HG03521 (cell line): ENCODE data around the gene SULT4A1.

Source experiments
- ATAC-seq: cut with Tn5 transposase; IDR thresholded peaks from one replicate; pipeline ENCODE4 v1.9.1; 2021; ENCODE audit warnings: mild to moderate bottlenecking, moderate library complexity; ENCODE audit not compliant: unreplicated experiment

The SULT4A1 gene

DNA sequence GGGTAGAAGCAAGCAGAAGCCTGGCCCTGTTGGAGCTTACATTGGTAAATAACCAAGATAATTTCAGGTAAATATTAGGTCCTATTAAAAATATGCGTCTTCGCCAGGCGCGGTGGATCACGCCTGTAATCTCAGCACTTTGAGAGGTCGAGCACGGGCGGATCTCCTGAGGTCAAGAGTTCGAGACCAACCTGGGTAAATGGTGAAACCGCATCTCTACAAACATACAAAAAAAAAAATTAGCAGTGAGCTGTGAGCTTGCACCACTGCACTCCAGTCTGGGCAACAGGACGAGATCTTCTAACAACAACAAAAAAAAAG is 529 bp upstream of the SULT4A1 start:
- no peak for ATAC-seq

DNA sequence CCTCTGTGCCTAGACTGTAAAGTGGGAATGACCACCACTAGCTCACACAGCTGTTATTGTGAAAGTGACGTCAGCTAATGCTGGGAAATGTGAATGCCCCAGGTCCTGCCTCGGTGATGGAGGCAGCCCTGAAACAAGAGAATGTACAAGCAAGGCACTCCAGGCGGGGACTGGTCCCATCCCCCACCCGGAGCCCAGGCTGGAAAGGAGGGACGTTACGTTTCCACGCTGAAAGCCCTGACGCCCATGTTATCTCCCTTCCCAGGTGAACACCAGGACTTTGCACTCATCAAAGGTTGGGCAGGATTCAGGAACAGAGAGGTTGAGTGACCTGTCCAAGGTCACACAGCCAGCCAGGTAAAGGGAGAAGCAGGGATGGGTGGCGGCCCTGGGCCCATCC is 784 bp downstream of the SULT4A1 start:
- no peak for ATAC-seq

DNA sequence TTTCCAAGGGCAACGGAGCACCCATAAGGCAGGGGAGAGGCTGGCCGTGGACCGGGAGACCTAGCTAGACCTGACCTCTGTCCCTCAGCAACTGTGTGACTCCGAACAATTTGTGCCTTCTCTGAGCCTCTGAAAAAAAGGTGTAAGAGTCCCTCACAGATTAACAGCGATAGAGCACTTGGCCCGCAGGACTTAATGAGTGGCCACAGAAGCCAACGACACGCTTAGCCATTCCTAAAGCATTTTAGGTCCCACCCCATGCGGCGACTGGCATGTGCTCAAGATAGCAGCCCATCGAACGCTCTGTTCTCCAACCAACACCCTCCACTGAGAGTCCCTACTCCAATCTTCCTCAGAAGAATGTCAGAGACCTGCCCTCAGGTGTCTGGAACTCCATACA is 1.5 kb downstream of the SULT4A1 start:
- no peak for ATAC-seq

DNA sequence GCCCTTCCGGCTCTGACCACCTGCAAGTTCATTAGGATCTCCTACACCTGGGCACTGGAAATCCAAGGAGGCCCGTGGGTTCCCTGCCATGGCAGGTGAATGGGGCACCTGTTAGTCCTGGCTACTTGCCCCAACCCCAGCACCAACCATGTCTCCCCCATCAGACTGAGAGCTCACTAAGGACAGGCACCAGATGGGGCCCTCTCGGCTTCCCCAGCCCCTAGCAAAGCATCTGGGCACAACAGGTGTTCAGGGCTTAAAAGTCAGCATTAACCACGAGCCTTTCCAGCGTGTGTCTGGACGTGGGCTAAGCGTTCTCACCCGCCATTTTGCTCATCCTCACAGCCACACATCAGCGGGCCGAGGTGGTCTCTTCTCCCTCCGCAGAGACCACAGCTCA is 2.2 kb downstream of the SULT4A1 start:
- ATAC-seq, result no peak

DNA sequence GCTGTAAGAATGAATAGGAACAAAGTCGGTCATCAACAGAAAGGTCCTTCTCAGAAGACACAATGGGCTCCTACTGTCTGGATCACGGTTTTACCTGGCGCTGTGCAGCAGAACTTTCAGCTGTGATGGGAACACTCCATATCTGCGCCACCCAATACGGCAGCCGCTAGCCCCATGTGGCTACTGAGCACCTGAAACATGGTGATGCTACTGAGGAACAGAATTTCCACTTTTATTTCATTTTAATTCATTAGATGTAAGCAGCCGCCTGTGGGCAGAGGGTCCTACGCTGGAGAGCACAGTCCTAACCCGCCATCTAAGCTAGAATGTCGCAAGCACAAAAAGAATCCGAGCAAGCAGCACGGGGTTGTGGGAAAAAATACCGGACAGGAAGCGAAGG is 2.7 kb downstream of the SULT4A1 start:
- no peak for ATAC-seq

DNA sequence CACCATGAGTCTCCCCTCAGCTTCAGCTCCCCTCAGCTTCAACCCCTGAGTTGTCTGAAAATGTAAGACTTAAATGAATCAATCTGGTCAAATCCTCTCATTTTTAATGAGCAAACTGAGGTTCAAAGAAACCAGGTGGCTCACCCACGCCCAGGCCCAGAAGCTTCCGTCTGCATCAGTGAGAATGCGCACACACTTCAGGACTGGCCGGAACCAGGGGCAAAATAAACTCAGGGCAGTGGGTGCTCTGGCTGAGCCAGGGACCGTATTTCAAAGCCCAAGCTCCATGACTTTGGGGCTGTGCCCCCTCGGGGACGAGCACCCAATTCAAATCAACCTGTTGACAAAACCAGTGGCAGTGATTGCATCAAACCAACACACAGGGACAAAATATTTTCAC is 3.1 kb downstream of the SULT4A1 start:
- no peak for ATAC-seq

DNA sequence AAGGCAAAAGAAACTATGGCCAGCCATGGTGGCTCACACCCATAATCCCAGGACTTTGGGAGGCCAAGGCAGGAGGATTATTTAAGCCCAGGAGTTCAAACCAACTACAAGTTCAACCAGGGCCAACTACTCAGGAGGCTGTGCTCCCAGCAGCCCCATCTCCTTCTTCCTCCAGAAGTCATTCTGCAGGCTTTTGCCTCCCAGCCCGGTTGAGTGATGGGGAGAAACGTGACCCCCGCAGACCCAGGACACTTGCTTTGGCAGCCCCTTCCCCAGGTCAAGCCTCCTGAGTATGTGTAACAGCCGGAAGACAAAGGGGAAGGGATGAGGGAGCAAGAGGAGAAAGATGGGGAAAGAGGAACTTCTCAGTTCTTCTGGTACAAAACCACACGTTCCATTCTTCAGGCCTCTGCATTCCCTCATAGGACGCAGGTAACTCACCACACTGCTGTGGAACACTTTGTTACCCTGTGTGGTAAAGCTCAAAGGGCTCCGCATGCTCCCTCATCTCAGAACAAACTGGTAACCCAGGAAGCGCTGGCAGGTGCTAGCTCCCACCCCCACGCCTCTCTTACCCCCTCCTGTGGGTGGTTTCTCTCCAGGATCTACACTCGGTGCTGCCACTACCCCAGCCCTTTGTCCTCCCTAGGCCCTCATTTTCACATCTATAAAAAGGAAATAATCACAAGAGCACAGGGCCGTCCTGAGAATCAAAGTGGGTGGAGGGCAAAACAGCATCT is 4.0 kb downstream of the SULT4A1 start:
- no peak for ATAC-seq

DNA sequence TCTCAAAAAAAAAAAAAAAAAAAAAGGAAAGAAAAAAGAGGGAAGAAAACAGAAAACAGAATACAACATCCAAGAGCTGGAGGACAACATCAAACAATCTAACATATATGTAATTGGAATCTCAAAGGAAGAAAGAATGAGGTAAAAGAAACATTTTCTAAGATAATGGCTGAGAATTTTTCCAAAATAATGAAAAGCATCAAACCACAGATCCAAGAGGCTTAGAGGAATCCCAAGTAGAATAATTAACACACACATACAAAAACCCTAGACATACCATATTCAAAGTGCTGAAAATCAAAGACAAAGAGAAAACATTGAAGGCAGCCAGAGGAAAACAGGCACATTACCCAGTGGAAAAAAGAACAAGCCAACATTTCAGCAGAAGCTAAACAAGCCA is 4.9 kb downstream of the SULT4A1 start:
- no peak for ATAC-seq

DNA sequence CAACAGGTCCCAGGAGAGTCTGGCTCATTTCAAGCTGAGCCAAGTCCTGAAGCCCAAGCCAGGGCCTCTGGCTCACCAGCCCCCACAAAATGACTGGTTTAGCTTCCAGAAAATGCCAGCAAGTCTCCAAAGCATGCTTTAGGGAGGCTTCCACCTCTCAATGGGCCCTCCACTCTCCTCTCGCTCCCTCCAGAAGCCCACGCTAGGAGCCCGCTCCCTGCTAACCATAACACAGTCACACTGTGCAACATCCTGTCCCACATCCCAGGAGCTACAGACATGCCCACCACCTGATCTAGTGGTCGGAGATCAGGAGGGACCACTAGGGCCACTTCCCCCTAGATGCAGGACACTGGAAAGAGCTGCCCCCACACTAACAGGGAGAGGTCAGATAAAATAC is 6.9 kb downstream of the SULT4A1 start:
- ATAC-seq, result no peak

DNA sequence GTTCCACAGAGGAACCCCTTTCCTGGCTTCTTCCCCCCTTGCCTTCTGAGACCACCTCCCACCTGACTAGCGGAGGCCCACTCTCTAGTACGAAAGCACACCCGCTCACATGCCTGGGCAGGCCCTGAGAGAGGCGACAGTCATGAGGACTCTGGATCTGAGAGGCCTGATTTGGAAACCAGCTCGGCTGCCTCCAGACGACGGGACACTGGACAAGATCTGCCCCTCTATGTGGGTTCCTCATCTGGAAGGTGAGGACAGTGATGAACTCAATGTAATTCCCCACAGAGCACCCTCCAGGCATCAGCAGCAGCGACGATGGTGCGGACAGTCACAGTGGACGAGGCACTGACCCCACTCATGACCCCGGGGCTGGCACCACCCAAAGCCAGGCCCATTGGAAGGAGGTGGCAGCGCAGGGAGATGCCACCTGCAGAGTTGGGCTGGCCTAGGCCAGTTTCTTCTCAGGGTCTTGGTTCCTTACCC is 7.5 kb downstream of the SULT4A1 start:
- ATAC-seq, result no peak

DNA sequence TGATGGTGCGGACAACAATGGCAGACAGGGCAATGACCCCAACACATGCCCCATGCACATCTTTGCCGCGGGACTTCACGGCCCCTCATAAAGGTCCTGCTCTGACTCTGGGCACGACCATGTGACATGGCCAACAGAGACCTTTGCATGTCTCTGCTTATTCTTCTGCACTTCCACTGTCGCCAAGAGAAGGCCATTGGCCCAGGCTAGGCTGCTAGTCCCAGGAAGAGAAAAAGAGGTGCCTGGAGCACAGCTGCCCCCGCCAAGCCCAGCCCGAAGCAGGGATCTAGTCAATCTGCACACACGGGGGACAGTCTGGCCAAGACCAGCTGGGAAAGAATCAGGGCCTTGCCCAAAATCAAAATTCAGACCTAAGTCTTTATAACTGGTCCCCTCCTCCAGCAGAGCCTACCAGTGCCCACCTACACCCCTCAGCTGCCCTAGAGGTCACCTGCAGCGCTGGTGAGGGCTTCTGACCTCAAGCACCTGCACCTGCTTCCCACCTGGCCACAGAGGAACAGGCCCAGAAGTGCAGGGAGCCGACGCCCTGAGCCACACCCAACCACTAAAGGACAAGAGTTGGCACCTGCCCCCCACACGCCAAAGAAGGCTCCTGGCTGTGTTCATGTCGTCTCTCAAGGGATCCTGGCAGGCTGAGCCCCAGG is 8.1 kb downstream of the SULT4A1 start:
- ATAC-seq, result no peak

DNA sequence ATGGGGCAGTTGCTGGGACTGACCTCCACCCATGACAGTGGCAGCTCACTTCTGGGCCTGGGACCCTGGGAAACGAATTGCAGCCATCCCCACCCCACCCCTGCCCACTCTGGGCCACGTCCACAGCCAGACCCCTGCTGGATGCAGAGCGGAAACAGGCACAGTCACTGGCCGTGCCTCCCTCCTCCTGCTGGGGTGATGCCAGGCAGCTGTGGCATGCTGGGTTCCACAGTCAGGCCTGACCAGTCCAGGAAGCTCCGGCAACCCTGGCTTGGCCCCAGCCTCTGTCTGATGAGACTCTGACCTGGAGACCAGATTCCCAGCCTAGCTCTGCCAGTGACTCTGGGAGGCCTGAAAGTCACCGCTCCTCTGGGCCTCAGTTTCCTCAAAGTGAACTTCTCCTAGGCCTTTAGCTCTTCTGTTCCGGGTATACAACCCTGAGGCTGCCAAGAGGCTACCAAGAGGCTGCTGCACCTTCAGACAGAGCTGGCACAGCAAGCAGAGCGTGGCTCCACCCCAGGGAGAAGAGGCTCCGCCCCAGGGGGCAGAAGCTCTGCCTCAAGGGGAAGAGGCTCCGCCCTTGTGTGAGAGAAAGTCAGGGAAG is 8.9 kb downstream of the SULT4A1 start:
- ATAC-seq, result no peak

DNA sequence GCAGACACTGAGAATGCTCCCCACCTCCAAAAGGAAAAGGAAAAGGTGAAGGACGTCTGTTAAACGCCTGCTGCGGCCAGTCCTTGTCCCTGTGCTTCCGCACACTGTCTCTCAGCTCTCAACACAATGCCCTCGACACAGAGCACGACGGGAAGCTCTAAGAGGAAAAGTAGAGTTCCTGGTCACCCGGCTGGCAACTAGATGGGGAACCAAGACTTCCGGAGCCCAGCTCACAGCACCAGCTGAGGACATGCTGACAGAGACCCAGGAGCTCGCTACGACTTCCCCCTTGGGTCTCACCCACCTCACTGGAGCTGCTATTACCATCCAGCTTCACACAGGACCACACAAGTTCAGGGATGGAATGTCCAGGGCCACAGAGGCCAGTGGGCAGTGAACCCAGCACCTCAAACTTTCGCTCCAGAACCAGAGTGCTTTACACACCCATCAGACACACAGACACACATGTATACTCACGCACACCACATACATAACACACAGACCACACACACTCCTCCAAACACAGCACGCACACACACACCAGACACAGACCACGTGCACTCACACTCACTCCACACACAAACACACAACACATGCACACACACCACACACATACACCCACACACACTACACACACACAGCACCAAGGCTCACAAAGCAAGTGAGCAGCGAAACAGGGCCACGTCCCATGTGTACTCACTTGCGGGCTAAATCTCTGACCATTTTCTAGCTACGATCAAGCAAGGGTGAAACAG is 9.6 kb downstream of the SULT4A1 start:
- ATAC-seq, result no peak

DNA sequence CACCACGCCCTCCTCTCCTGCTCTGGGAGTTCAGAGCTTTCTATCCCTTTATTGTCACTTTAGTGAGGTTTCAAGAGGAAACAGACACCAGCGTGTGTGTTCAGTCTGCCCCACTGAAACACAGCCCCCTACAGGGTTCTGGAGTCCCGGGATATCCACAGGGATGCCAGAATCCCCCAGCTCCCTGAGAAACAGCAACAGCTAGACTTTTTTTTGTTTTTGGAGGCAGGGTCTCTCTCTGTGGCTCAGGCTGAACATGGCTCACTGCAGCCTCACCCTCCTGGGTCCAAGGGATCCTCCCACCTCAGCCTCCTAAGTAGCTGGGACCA is 10.4 kb downstream of the SULT4A1 start:
- ATAC-seq, result no peak

DNA sequence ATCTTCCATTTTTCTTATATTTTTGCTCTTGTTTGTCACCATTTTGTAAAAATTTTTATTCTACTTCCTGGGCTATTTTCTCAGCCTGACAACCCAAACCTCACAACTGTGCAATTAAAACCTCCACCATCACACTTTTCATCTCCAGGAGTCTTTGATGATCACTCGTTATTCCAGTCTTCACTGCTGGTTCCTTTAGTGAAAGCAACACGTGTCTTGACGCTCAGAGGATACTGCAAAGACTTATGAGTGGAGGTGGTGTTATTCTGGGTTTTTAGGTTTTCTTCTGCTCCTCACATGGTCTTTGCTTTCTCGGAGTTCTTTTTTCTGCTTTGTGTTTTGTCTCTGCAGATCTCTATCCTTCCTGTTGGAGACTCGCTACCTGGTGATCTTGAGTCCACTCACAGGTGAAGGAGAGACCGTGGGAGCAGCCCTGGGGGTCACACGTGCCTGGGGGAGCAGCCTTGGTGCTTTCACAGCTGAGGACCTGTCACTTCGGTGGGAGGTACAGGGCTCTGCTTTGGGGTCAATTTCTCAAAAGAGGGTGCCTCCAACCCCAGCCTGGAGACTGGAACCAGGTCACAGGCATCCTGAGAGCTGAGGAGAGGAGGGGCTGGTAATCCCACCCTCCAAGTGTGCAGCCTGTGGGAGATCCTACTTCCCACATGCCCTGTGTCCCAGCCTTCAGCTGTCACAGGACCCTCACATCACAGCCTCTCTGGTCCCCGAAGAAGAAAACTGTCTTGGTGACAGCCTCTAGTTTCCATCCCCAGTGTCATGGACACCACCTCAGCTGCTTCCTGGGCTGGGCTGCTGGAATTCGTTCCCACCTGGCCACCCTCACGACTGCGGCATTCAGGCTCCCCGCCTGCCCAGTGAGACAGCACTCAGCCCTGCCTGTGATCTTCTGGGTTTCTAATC is 11.0 kb downstream of the SULT4A1 start:
- no peak for ATAC-seq

DNA sequence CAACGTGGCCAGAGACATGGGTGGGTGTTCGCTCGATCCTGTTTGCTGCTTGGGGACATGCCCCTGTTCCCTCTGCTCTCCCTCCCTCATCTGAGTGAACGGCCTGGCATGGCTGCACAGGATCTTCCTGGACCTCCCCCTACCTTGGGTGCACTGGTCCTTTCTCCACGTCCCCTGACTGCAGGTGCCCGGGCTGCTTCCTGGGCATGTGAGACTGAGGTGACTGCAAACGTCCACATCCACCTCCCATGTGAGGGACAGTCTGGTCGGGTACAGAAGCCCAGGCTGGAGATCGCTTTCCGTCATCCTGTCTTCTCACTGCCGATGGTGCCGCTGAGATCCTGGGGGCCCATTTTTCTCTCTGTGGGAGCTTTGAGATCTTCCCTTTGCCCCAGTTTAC is 11.8 kb downstream of the SULT4A1 start:
- no peak for ATAC-seq

DNA sequence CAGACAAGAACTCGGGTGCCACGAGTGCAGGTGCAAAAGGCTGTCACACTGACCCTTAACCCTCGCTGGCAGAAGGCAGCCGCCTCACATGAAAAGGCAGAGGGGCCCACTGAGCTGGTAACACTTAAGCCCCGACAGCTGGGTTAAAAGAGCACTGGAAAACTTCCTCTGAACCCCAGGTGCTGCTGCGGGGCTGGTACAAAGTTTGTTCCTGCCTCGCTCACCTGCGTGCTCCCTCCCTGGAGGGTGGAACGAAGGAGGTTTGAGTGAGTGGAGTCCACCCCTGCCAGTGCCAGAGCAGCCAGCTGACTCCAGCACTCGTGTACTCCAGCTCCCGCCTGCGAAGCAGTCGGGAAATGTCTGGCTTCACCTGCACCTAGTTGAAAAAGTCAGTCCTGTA is 12.6 kb downstream of the SULT4A1 start:
- ATAC-seq, result no peak

DNA sequence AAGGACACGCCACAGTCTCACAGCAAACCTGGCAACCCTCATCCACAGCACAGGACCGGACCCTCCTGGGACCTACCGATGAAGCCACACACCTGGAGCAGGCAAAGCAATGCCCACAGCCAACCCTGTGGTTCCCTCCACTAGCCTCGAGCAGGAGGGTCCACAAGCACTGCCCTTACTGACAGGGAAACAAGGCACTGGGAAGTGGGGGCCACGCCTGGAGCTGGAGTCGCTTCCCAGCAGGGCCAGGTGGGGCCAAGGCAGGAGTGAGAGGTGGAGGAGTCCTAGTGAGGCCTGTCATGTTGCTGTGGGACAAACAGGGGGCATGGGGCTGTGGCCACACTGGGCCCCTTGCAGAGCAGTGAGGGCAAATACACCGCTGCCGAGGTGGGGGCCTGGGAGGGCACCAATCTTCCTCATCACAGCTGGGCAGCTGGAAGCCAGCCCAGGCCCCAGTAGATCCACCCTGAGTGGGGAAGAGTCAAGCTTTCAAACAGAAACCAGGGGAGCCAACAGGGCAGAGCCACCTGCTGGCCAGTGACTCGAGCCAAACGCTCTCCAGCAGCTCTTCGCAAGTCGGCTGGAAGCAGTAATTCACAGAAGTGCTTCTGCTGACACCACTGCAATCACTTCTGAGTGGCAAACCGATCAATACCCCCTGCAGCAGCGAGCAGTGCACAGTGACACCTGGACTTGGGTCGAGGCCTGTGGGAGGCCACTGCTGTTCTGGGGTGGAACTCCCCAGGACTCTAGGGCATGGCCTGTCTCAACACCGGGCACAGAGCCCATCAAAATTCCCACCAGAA is 13.7 kb downstream of the SULT4A1 start:
- no peak for ATAC-seq

DNA sequence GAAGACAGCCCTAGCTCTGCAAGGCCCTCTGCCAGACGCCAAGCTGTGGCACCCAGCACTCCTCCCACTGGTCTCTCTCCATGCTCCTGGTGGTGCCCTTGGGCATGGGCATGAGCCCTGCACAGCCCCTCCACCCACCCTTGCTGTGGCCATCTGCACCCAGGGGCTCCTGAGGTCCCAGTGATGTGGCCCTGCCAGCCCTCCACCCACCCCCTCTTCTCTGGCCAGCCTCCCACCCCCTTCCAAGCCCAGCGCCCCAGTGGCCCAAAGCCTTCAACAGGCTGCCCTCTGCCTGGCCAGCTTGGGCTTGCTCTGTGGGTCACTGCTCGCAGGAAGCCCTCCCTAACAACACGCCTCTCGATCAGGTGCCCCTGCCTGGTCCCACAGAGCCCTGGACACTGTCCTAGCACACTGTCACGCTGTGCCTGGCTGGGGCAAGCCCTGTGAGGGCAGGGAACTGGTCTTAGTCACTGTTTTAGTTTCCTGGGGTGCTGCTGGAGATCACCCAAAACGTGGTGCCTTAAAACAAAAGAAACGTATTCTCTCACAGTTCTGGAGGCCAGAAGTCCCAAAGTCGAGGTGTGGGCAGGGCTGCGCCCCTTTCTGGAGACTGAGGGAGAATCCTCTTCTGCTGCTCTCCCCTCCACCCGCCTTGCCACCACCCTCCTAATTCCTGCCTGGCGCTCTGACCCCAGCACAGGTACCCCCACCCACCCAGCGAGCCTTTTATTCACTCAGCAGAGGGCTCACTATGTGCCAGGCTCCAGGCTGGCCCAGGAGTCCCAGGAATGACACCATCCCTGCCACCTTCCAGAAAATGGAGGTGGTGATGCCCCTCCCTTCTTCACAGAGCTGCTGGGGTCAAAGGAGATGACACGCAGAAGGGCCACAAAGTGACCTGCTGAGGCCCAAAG is 14.7 kb downstream of the SULT4A1 start:
- no peak for ATAC-seq
